NK-92 (cell line): Measurements from ENCODE around the gene ATG16L1.

Experiments used
- DNase-seq: peaks from one replicate; lab custom pipeline; 2025; ENCODE audit not compliant: unreplicated experiment; lab: John Stamatoyannopoulos, UW

ATG16L1 gene

GRCh38 chr2:233251306-233252116, at the start of gene ATG16L1:
Gene ATG16L1 (plus strand): TSS chr2:233251673. CDS start chr2:233251828, 155 bp downstream.
- DNase-seq, result peak; percentile 74

- no peak for DNase-seq
Measured at GRCh38 chr2:233202531-233202944, 48.9 kb upstream of the ATG16L1 start.

- DNase-seq, result no peak
Measured at GRCh38 chr2:233203060-233203459, 48.4 kb upstream of the ATG16L1 start.

GRCh38 chr2:233204286-233204936, 47.1 kb upstream of the ATG16L1 start:
- no peak for DNase-seq

GRCh38 chr2:233208382-233209116, 42.9 kb upstream of the ATG16L1 start:
- DNase-seq, result no peak

GRCh38 chr2:233209117-233209532, 42.3 kb upstream of the ATG16L1 start:
- DNase-seq, result no peak

GRCh38 chr2:233209533-233210171, 41.8 kb upstream of the ATG16L1 start:
- no peak for DNase-seq

GRCh38 chr2:233210281-233210680, 41.2 kb upstream of the ATG16L1 start:
- DNase-seq, result no peak

GRCh38 chr2:233210843-233211547, 40.5 kb upstream of the ATG16L1 start:
- DNase-seq, result no peak

- DNase-seq, result no peak
Measured at GRCh38 chr2:233211548-233211895, 40.0 kb upstream of the ATG16L1 start.

- no peak for DNase-seq
Measured at GRCh38 chr2:233213011-233213410, 38.5 kb upstream of the ATG16L1 start.

- DNase-seq, result no peak
Measured at GRCh38 chr2:233213975-233214374, 37.5 kb upstream of the ATG16L1 start.

GRCh38 chr2:233217892-233218377, 33.5 kb upstream of the ATG16L1 start:
- no peak for DNase-seq

- DNase-seq, result no peak
Measured at GRCh38 chr2:233218836-233219235, 32.6 kb upstream of the ATG16L1 start.

- no peak for DNase-seq
Measured at GRCh38 chr2:233219848-233220247, 31.6 kb upstream of the ATG16L1 start.

GRCh38 chr2:233221378-233222063, 30.0 kb upstream of the ATG16L1 start:
- no peak for DNase-seq

- no peak for DNase-seq
Measured at GRCh38 chr2:233223059-233223894, 28.2 kb upstream of the ATG16L1 start.

GRCh38 chr2:233225230-233226068, 26.0 kb upstream of the ATG16L1 start:
- DNase-seq, result no peak
